ENCODE data around the gene GBP2.

The GBP2 gene, protein sequence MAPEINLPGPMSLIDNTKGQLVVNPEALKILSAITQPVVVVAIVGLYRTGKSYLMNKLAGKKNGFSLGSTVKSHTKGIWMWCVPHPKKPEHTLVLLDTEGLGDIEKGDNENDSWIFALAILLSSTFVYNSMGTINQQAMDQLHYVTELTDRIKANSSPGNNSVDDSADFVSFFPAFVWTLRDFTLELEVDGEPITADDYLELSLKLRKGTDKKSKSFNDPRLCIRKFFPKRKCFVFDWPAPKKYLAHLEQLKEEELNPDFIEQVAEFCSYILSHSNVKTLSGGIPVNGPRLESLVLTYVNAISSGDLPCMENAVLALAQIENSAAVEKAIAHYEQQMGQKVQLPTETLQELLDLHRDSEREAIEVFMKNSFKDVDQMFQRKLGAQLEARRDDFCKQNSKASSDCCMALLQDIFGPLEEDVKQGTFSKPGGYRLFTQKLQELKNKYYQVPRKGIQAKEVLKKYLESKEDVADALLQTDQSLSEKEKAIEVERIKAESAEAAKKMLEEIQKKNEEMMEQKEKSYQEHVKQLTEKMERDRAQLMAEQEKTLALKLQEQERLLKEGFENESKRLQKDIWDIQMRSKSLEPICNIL

GRCh38 chr1:89125913-89126580 is at the start of gene GBP2:
GBP2 (minus strand) TSS chr1:89126114; CDS start chr1:89121966, 4,148 bp downstream.
- Histone ChIP-seq H3K27ac (ENCODE audit: low read depth, low read length) (peak within 1 kb of the TSS; percentile 88), H3K4me1 (ENCODE audit: control insufficient read depth, insufficient read depth, low read length) (peaks cover 14% of the 10 kb centered on the region)

DNA sequence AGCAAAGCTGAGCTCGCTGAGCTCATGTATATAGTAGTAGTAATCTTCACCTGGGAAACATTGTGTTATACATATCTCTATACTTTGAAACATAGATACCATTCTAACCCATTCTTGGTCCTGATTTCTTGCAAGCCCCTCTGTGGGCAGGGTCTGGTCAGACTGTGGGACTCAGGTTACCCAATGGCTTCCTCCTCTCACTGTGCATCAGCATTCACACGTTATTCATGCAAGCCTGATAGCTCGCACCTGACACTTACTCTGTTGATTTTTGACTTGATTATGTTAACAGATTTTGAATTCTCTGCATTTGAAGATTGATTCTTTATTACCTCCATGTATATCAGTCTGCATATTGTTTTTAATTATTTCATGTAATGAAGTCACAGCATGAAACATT is 48.6 kb upstream of the GBP2 start:
- H3K36me3 ChIP-seq (ENCODE audit: control insufficient read depth, insufficient read depth, low read length): no peaks in the 10 kb centered on the region
- no peak overlapping the region for H3K9ac ChIP-seq (ENCODE audit: low read length)
- no peak overlapping the region for H3K4me3 ChIP-seq (ENCODE audit: low read length)
- H3K27me3 ChIP-seq (ENCODE audit: control insufficient read depth, insufficient read depth, low read length): no peaks in the 10 kb centered on the region
- H3K27ac ChIP-seq (ENCODE audit: low read depth, low read length): no peak overlapping the region
- H3K4me1 ChIP-seq (ENCODE audit: control insufficient read depth, insufficient read depth, low read length): no peaks in the 10 kb centered on the region

More at GRCh38 chr1:89125913-89126580, at the start of gene GBP2:
- H3K36me3 ChIP-seq (ENCODE audit: control insufficient read depth, insufficient read depth, low read length): peaks cover 5% of the 10 kb centered on the region
- peak within 1 kb of the TSS; percentile 90 for H3K4me3 ChIP-seq (ENCODE audit: low read length)
- H3K27me3 ChIP-seq (ENCODE audit: control insufficient read depth, insufficient read depth, low read length): peaks cover 3% of the 10 kb centered on the region
- H3K9ac ChIP-seq (ENCODE audit: low read length): peak within 1 kb of the TSS; percentile 88

DNA sequence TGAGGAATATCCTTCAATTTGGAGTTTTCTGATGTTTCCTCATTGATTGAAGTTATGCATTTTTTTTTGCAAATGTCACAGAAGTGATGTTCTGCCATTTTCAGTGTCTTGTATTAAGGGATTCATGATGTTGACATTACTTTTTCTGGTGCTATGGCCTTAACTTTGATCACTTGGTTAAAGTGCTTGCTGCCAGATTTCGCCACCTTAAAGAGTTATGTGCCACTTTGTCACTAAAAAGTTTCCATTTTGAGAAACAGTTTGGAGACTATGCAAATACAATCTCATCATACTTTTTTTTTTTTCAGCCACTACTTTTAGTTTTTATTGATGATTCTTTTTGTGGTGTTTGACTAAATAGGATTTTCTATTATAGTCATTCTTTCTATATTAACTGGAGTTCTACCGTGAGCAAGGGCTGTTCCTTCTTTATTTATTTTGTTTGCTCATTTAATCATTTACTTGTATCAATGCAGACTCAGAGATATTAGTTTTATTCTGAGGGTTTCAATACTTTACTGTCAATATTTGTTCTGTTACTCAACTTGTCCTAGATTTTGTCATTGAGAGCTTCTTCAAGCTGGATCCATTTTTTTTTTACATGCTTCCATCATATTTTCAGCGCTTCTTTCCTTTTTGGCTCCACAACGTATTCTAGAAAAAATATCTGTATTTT is 46.7 kb upstream of the GBP2 start:
- no peak overlapping the region for H3K27ac ChIP-seq (ENCODE audit: low read depth, low read length)
- no peaks in the 10 kb centered on the region for H3K27me3 ChIP-seq (ENCODE audit: control insufficient read depth, insufficient read depth, low read length)
- H3K4me3 ChIP-seq (ENCODE audit: low read length): no peak overlapping the region
- no peaks in the 10 kb centered on the region for H3K36me3 ChIP-seq (ENCODE audit: control insufficient read depth, insufficient read depth, low read length)
- H3K4me1 ChIP-seq (ENCODE audit: control insufficient read depth, insufficient read depth, low read length): no peaks in the 10 kb centered on the region
- H3K9ac ChIP-seq (ENCODE audit: low read length): no peak overlapping the region

- Histone ChIP-seq H3K36me3 (ENCODE audit: control insufficient read depth, insufficient read depth, low read length) (no peaks in the 10 kb centered on the region), H3K27me3 (ENCODE audit: control insufficient read depth, insufficient read depth, low read length) (no peaks in the 10 kb centered on the region), H3K9ac (ENCODE audit: low read length) (no peak overlapping the region), H3K4me1 (ENCODE audit: control insufficient read depth, insufficient read depth, low read length) (no peaks in the 10 kb centered on the region), H3K27ac (ENCODE audit: low read depth, low read length) (no peak overlapping the region), H3K4me3 (ENCODE audit: low read length) (no peak overlapping the region)
Observed at GRCh38 chr1:89171067-89171438, 45.1 kb upstream of the GBP2 start.

DNA sequence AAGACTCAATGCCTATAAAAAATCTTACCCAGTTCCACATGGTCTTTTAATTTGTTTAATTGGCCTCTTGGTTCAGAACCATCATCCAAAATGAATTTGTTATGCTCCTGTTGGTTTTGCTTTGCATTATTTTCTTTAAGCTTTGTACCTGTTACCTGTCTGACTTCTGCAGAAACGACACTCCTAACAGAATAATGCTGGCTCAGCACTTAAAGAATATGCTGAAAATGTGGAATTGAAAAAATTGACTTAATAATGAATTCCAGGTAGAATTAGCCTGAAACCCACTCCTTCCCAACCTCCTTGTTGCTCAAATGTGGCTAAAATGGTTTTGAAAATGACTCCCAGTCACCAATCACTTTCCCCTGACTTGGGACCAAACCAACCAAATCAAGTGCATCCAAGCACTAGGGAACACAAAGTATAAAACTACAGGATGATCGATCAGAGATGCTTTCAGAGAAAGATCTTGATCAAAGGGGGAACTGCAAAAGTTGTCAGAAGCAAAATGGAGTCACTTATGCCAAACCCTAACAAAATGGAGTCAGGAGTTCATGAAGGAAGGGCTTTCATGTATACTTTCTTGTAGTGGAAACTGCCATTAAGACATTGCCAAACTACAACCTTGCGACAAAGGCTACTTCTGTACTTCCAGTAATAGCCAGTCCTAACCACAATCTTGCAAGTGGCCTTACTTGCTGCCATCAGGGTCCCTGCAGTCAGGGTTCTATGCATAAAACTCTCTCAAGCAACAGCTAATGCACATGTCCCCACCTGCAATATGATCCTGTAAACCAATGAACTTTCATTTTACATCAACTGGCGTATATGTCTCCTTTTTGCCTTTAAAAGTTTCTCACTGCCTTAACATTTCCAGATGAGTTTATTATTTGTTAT is 44.5 kb upstream of the GBP2 start:
- H3K27ac ChIP-seq (ENCODE audit: low read depth, low read length): no peak overlapping the region
- H3K27me3 ChIP-seq (ENCODE audit: control insufficient read depth, insufficient read depth, low read length): no peaks in the 10 kb centered on the region
- H3K36me3 ChIP-seq (ENCODE audit: control insufficient read depth, insufficient read depth, low read length): no peaks in the 10 kb centered on the region
- no peak overlapping the region for H3K4me3 ChIP-seq (ENCODE audit: low read length)
- no peak overlapping the region for H3K9ac ChIP-seq (ENCODE audit: low read length)
- H3K4me1 ChIP-seq (ENCODE audit: control insufficient read depth, insufficient read depth, low read length): no peaks in the 10 kb centered on the region

DNA sequence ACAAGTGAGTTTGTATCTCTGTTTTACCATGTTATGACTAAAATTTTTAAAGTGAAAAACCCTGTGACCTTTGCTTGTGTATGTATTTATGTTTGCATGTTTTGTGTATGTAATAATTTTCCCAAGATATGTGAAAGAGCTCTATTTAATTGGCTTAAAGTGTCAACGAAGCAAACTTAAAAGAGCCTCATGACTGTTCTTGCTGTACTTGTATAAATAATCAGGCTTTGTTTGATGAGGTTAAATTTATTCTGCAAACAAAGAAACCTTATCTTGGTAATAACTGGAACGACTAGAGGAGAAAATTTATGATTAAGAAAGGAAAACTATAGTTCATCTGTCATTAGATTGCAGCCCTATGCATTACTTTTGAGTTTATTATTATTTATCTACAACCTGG is 43.3 kb upstream of the GBP2 start:
- Histone ChIP-seq H3K27me3 (ENCODE audit: control insufficient read depth, insufficient read depth, low read length) (no peaks in the 10 kb centered on the region), H3K4me3 (ENCODE audit: low read length) (no peak overlapping the region), H3K36me3 (ENCODE audit: control insufficient read depth, insufficient read depth, low read length) (no peaks in the 10 kb centered on the region), H3K9ac (ENCODE audit: low read length) (no peak overlapping the region), H3K4me1 (ENCODE audit: control insufficient read depth, insufficient read depth, low read length) (no peaks in the 10 kb centered on the region), H3K27ac (ENCODE audit: low read depth, low read length) (no peak overlapping the region)

- no peak overlapping the region for H3K9ac ChIP-seq (ENCODE audit: low read length)
- H3K4me1 ChIP-seq (ENCODE audit: control insufficient read depth, insufficient read depth, low read length): no peaks in the 10 kb centered on the region
- no peak overlapping the region for H3K4me3 ChIP-seq (ENCODE audit: low read length)
- H3K36me3 ChIP-seq (ENCODE audit: control insufficient read depth, insufficient read depth, low read length): no peaks in the 10 kb centered on the region
- no peaks in the 10 kb centered on the region for H3K27me3 ChIP-seq (ENCODE audit: control insufficient read depth, insufficient read depth, low read length)
- no peak overlapping the region for H3K27ac ChIP-seq (ENCODE audit: low read depth, low read length)
Observed at GRCh38 chr1:89167590-89168230, 41.8 kb upstream of the GBP2 start.

- Histone ChIP-seq H3K36me3 (ENCODE audit: control insufficient read depth, insufficient read depth, low read length) (no peaks in the 10 kb centered on the region), H3K27ac (ENCODE audit: low read depth, low read length) (no peak overlapping the region), H3K9ac (ENCODE audit: low read length) (no peak overlapping the region), H3K4me1 (ENCODE audit: control insufficient read depth, insufficient read depth, low read length) (no peaks in the 10 kb centered on the region), H3K27me3 (ENCODE audit: control insufficient read depth, insufficient read depth, low read length) (no peaks in the 10 kb centered on the region), H3K4me3 (ENCODE audit: low read length) (no peak overlapping the region)
Observed at GRCh38 chr1:89166705-89167104, 40.8 kb upstream of the GBP2 start.

DNA sequence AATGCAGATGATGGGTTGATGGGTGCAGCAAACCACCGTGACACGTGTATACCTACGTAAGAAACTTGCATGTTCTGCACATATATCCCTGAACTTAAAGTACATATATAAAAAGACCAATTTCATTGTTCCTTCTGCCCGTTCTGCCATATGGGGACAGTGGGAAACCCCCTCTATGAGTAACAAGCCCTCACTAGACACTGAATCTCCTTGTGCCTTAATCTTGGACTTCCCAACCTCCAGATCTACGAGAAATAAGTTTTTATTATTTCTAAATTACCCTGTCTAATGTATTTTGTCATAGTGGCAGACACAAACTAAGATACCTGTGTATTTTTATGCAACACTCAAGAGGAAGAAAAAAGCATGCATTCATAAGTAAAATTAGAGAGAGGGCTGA is 39.9 kb upstream of the GBP2 start:
- H3K4me3 ChIP-seq (ENCODE audit: low read length): no peak overlapping the region
- no peaks in the 10 kb centered on the region for H3K4me1 ChIP-seq (ENCODE audit: control insufficient read depth, insufficient read depth, low read length)
- H3K9ac ChIP-seq (ENCODE audit: low read length): no peak overlapping the region
- H3K27ac ChIP-seq (ENCODE audit: low read depth, low read length): no peak overlapping the region
- H3K36me3 ChIP-seq (ENCODE audit: control insufficient read depth, insufficient read depth, low read length): no peaks in the 10 kb centered on the region
- H3K27me3 ChIP-seq (ENCODE audit: control insufficient read depth, insufficient read depth, low read length): no peaks in the 10 kb centered on the region

DNA sequence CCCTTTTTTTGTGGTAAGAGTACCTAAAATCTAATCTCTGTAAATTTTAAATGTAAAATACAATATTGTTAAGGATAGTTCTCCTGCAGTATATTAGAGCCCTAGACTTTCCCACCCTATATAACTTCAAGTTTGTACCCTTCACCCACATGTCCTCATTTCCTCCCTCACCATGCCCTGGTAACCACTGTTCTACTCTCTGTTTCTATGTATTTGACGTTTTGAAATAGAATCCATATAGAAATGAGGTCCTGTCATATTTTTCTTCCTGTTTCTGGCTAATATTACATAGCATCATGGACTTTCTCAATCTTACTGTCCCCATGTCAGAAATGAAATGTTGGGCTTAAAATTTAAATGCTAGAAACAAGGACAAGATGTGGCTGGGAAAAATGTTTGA is 25.1 kb upstream of the GBP2 start:
- no peaks in the 10 kb centered on the region for H3K27me3 ChIP-seq (ENCODE audit: control insufficient read depth, insufficient read depth, low read length)
- H3K4me3 ChIP-seq (ENCODE audit: low read length): no peak overlapping the region
- no peaks in the 10 kb centered on the region for H3K36me3 ChIP-seq (ENCODE audit: control insufficient read depth, insufficient read depth, low read length)
- no peak overlapping the region for H3K27ac ChIP-seq (ENCODE audit: low read depth, low read length)
- H3K4me1 ChIP-seq (ENCODE audit: control insufficient read depth, insufficient read depth, low read length): no peaks in the 10 kb centered on the region
- H3K9ac ChIP-seq (ENCODE audit: low read length): no peak overlapping the region

DNA sequence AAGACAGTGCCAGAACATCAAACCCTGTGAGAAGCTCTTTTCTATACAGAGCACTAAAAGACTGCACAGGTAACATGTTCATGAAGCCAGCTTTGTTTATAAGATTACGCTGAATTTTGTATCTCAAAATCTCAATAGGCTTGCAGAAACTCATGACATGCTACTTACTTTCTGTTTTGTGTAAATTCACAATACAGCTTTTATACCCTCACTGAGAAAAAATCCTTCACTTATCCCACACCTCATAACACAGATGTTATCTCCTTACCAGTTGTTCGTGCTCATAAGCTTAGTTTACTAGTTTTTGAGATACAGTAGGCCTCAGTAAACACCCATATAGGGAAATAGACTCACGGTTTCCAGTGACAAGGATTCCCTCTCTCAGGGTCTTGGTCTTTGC is 24.1 kb upstream of the GBP2 start:
- no peaks in the 10 kb centered on the region for H3K4me1 ChIP-seq (ENCODE audit: control insufficient read depth, insufficient read depth, low read length)
- H3K4me3 ChIP-seq (ENCODE audit: low read length): no peak overlapping the region
- H3K27me3 ChIP-seq (ENCODE audit: control insufficient read depth, insufficient read depth, low read length): no peaks in the 10 kb centered on the region
- H3K9ac ChIP-seq (ENCODE audit: low read length): no peak overlapping the region
- H3K27ac ChIP-seq (ENCODE audit: low read depth, low read length): no peak overlapping the region
- no peaks in the 10 kb centered on the region for H3K36me3 ChIP-seq (ENCODE audit: control insufficient read depth, insufficient read depth, low read length)

Measured in rectal smooth muscle tissue (tissue), 1 donor.